Loucy (cell line): Measurements from ENCODE around the gene OR6V1.

ENCODE experiments used
- CTCF ChIP-seq: fragments of 200-600 bp; sonication (generic); conservative IDR thresholded peaks from 2 replicates; pipeline ENCODE4 v1.5.1; 2014; ENCODE audit warnings: mild to moderate bottlenecking, antibody characterized with exemption, low read length
- EZH2phosphoT487 ChIP-seq: fragments of 200-600 bp; IDR thresholded peaks from 2 replicates; pipeline ENCODE4 v1.6.1; 2018; ENCODE audit warnings: antibody characterized with exemption, mild to moderate bottlenecking, moderate library complexity, borderline replicate concordance

GRCh38 chr7:143046426-143046851, 5.7 kb upstream of the OR6V1 start:
- no peak for TF ChIP-seq CTCF
- TF ChIP-seq EZH2phosphoT487: no peak
